Kidney (tissue), 14 donors: ENCODE results near the gene REEP6. TPM values are rescaled to one million over a fixed set of nuclear protein-coding genes. Genes with fewer than 3 reads are reported as not detected.

Experiments
- DNase-seq, 5 donors: peaks; one replicate each; pipeline ENCODE4 v3.0.0-alpha.2; 2013 to 2020
- FAIRE-seq: peaks from 2 replicates; lab custom pipeline; 2012; peaks lifted over from hg19 to GRCh38; lab: Jason Lieb, UNC
- H3K27ac ChIP-seq, 2 donors: one replicate each; pipeline ENCODE4 v1.7.0; 2013; ENCODE audit warnings: low read depth in 2 of 2, low read length in 2 of 2, inconsistent platforms in 1 of 2
- H3K27me3 ChIP-seq: one replicate; pipeline ENCODE4 v1.7.1; 2013; ENCODE audit warnings: low read length, inconsistent platforms; ENCODE audit not compliant: control insufficient read depth, insufficient read depth
- H3K36me3 ChIP-seq, 3 donors: one replicate each; pipeline versions ENCODE4 v1.7.0 to v1.7.1; 2013; ENCODE audit warnings: low read length in 3 of 3, control low read depth in 1 of 3, inconsistent platforms in 1 of 3; ENCODE audit not compliant: insufficient read depth in 3 of 3, control insufficient read depth in 2 of 3
- H3K4me1 ChIP-seq, 3 donors: one replicate each; pipeline versions ENCODE4 v1.7.0 to v1.7.1; 2013; ENCODE audit warnings: low read length in 3 of 3, inconsistent platforms in 1 of 3, low read depth in 1 of 3; ENCODE audit not compliant: control insufficient read depth in 2 of 3, insufficient read depth in 2 of 3
- H3K4me3 ChIP-seq, 3 donors: one replicate each; pipeline versions ENCODE4 v1.7.0 to v1.8.1; 2013; ENCODE audit warnings: low read length in 3 of 3, control low read depth in 1 of 3, inconsistent platforms in 1 of 3
- H3K9ac ChIP-seq, 3 donors: one replicate each; pipeline versions ENCODE4 v1.7.0 to v1.7.1; 2013; ENCODE audit warnings: low read length in 3 of 3, control low read depth in 1 of 3, inconsistent platforms in 1 of 3
- H3K9me3 ChIP-seq, 3 donors: one replicate each; pipeline versions ENCODE4 v1.7.0 to v1.7.1; 2013; ENCODE audit warnings: low read length in 3 of 3, control low read depth in 1 of 3, inconsistent platforms in 1 of 3; ENCODE audit not compliant: control insufficient read depth in 2 of 3, insufficient read depth in 1 of 3
- intact Hi-C: fragments of 100-400 bp; cut with DNase I; formaldehyde crosslinking; loops from one replicate; pipeline ENCODE4 v1.11.1; 2022
- polyA plus RNA-seq: library from polyadenylated mRNA; stranded (reverse); fragments of 350-450 nt; fragmentation: Illumina TruSeq; extraction: RNeasy Lipid Tissue Mini Kit (QIAGEN cat#74804); gene quantifications from one replicate; pipeline ENCODE4 v1.2.3, GENCODE V29; 2014; ENCODE audit warnings: low read depth, low replicate concordance; ENCODE audit not compliant: insufficient read depth
- total RNA-seq: library from RNA; stranded (reverse); fragmentation: NEBNext Ultra II Directional; extraction: Animal tissue kit (Norgen Biotek cat#: 25700); gene quantifications from one replicate; pipeline ENCODE4 v1.2.1, GENCODE V29; 2021
- TF ChIP-seq, protein P1 (sequence below): IDR thresholded peaks from 3 replicates; pipeline ENCODE4 v1.5.1; 2012; ENCODE audit warnings: mild to moderate bottlenecking, moderate library complexity, borderline replicate concordance; ENCODE audit not compliant: insufficient read depth; ENCODE audit errors: extremely low read depth
- donor health status: control.
- donor health status: control.
- donor health status: control.
- donor health status: control.
- donor health status: control.
- donor health status: DM: yes; HTN: yes; CAD: no.
- donor health status: Normal renal cell carcinoma (clear cell type).

REEP6 gene
- total and polyA plus RNA-seq, 2 donors from 2014 or later, result 9.6 to 60.0 TPM

GRCh38 chr19:1481224-1481892, 9.6 kb upstream of the REEP6 start:
- FAIRE-seq (no peak), DNase-seq (peak in 1 of 5 donors; percentile 41)
- Histone ChIP-seq H3K27ac (no peak overlapping the region), H3K27me3 (no peaks in the 10 kb centered on the region), H3K9ac (no peak overlapping the region), H3K9me3 (no peaks in the 10 kb centered on the region), H3K4me3 (no peak overlapping the region), H3K4me1 (peaks cover 0 to 2% (median 2%) of the 10 kb centered on the region in 3 donors), H3K36me3 (peaks cover 0 to 5% (median 0%) of the 10 kb centered on the region in 3 donors)
- TF ChIP-seq, protein P1, sequence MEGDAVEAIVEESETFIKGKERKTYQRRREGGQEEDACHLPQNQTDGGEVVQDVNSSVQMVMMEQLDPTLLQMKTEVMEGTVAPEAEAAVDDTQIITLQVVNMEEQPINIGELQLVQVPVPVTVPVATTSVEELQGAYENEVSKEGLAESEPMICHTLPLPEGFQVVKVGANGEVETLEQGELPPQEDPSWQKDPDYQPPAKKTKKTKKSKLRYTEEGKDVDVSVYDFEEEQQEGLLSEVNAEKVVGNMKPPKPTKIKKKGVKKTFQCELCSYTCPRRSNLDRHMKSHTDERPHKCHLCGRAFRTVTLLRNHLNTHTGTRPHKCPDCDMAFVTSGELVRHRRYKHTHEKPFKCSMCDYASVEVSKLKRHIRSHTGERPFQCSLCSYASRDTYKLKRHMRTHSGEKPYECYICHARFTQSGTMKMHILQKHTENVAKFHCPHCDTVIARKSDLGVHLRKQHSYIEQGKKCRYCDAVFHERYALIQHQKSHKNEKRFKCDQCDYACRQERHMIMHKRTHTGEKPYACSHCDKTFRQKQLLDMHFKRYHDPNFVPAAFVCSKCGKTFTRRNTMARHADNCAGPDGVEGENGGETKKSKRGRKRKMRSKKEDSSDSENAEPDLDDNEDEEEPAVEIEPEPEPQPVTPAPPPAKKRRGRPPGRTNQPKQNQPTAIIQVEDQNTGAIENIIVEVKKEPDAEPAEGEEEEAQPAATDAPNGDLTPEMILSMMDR, result no peak
- intact Hi-C loops, result no loop called here

- Histone ChIP-seq H3K36me3 (peaks cover 0 to 5% (median 0%) of the 10 kb centered on the region in 3 donors), H3K4me1 (peaks cover 0 to 2% (median 2%) of the 10 kb centered on the region in 3 donors), H3K4me3 (no peak overlapping the region), H3K9me3 (no peaks in the 10 kb centered on the region), H3K9ac (no peak overlapping the region), H3K27ac (no peak overlapping the region), H3K27me3 (no peaks in the 10 kb centered on the region)
- DNase-seq (peak in 1 of 5 donors; percentile 53), FAIRE-seq (no peak)
- intact Hi-C loops, result no loop called here
- TF ChIP-seq, protein P1, result no peak
Measured at GRCh38 chr19:1481893-1482360, 9.1 kb upstream of the REEP6 start.

DNA sequence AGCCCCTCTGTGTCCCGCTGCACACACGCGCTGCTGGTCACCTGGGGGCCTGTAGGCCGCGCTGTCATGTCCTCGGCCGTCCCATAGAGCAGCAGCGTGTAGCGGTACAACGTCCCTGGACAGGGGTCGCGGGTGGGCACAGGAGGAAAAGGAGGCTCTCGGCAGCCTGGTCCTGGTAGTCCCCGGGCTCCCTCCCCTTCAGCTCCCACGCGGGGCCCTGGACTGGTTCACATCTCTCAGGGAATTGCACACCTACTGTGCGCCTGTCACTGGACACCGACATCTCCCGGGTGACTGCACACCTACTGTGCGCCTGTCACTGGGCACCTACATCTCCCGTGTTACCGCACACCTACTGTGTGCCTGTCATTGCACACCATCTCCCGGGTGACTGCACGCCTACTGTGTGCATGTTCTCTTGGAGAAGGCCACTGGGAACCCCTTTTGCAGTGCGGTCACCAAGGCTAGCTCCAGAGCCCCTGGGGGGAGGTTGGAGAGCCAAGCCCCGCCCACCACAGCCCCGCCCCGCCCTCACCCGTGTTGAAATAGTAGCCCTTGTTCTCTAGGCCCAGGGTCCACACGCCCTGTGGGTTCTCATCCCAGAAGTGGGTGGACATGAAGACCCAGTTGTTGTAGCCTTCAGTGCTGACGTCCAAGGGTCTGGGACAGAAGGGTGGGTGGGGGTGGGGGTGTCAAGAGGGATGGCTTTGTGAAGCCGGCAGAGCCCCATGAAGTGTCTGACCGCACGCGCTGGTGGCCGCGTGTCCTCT, 8.4 kb upstream of the REEP6 start:
- peak in 1 of 5 donors; percentile 69 for DNase-seq
- TF ChIP-seq, protein P1, result no peak
- Histone ChIP-seq H3K9ac (no peak overlapping the region), H3K36me3 (peaks cover 0 to under 1% (median 0%) of the 10 kb centered on the region in 3 donors), H3K4me3 (no peak overlapping the region), H3K27me3 (no peaks in the 10 kb centered on the region), H3K27ac (no peak overlapping the region), H3K9me3 (no peaks in the 10 kb centered on the region), H3K4me1 (peaks cover 0 to 2% (median 2%) of the 10 kb centered on the region in 3 donors)
- FAIRE-seq, result no peak
- intact Hi-C loops, result no loop called here
